Measurements from ENCODE around the gene LAMA5. TPM values are rescaled to one million over a fixed set of nuclear protein-coding genes. Genes with fewer than 3 reads are reported as not detected.

The LAMA5 gene
- total RNA-seq, 2 experiments from 2014 or later = 0.16 to 0.78 TPM

- no peaks in the 10 kb centered on the region for H3K4me1 ChIP-seq (ENCODE audit: insufficient read depth, low read length)
- peaks cover 0 to 15% of the 10 kb centered on the region in 2 experiments for H3K9me3 ChIP-seq (ENCODE audit: control insufficient read depth in 1 of 2, insufficient read depth in 1 of 2, low read length in 2 of 2)
- H3K9me3 Mint-ChIP-seq = no peaks in the 10 kb centered on the region
- ChIA-PET CTCF (no interaction called here), POLR2A (no interaction called here)
- no peaks in the 10 kb centered on the region for H3K36me3 Mint-ChIP-seq (ENCODE audit: low read depth)
- no peaks in the 10 kb centered on the region for H3K36me3 ChIP-seq (ENCODE audit: insufficient read depth, low read length)
- no peaks in the 10 kb centered on the region for H3K4me1 Mint-ChIP-seq (ENCODE audit: low read depth)
- H3K27me3 Mint-ChIP-seq = no peaks in the 10 kb centered on the region
- H3K27ac Mint-ChIP-seq = no peak overlapping the region
- H3K27me3 ChIP-seq (ENCODE audit: control insufficient read depth in 1 of 2, insufficient read depth in 2 of 2, low read length in 2 of 2) = no peaks in the 10 kb centered on the region
- DNase-seq (no peak), ATAC-seq (ENCODE audit: poor library complexity) (no peak)
- TF ChIP-seq CTCF (IDR thresholded peaks at IDR 0.05) = no peak
- no peak overlapping the region for H3K27ac ChIP-seq (ENCODE audit: low read depth in 1 of 2, low read length in 2 of 2)
- intact Hi-C loops (cut with DNase I, micrococcal nuclease) = no loop called here
- no peak overlapping the region for H3K4me3 ChIP-seq (ENCODE audit: low read length)
- H3K4me3 Mint-ChIP-seq = no peak overlapping the region
Measured at GRCh38 chr20:62317167-62317655, 49.9 kb downstream of the LAMA5 start.

- intact Hi-C loops (cut with DNase I, micrococcal nuclease) = no loop called here
- ChIA-PET CTCF (no interaction called here), POLR2A (no interaction called here)
- Histone ChIP-seq H3K27ac (ENCODE audit: low read depth in 1 of 2, low read length in 2 of 2) (no peak overlapping the region), H3K4me1 (ENCODE audit: insufficient read depth, low read length) (no peaks in the 10 kb centered on the region), H3K4me3 (ENCODE audit: low read length) (no peak overlapping the region), H3K27me3 (ENCODE audit: control insufficient read depth in 1 of 2, insufficient read depth in 2 of 2, low read length in 2 of 2) (no peaks in the 10 kb centered on the region), H3K9me3 (ENCODE audit: control insufficient read depth in 1 of 2, insufficient read depth in 1 of 2, low read length in 2 of 2) (peaks cover 0 to 15% of the 10 kb centered on the region in 2 experiments), H3K36me3 (ENCODE audit: insufficient read depth, low read length) (no peaks in the 10 kb centered on the region)
- no peak overlapping the region for H3K4me3 Mint-ChIP-seq
- H3K9me3 Mint-ChIP-seq = no peaks in the 10 kb centered on the region
- no peak for TF ChIP-seq CTCF (IDR thresholded peaks at IDR 0.05)
- H3K36me3 Mint-ChIP-seq (ENCODE audit: low read depth) = no peaks in the 10 kb centered on the region
- no peak overlapping the region for H3K27ac Mint-ChIP-seq
- DNase-seq = no peak
- ATAC-seq (ENCODE audit: poor library complexity) = no peak
- H3K4me1 Mint-ChIP-seq (ENCODE audit: low read depth) = no peaks in the 10 kb centered on the region
- no peaks in the 10 kb centered on the region for H3K27me3 Mint-ChIP-seq
Measured at GRCh38 chr20:62316331-62317166, 50.6 kb downstream of the LAMA5 start.

DNA sequence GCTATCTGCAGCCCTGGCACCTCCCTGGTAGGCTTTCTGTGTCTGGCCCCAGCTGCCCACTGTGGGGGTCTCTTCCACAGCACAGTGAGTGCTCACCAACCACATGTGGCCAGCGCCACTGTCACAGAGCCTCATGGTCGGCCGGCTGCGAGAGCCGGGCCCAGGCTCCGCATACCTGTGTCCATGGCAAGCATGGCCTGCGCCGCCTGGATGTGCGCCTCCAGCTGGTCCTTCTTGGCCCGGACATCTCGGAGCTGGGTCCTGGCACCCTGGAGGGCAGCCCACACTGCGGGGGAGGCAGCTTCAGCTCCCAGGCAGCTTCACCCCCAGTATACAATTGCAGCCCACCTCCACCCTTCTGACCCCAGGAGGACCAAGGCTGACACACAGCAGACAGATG lies 51.3 kb downstream of the LAMA5 start:
- Histone ChIP-seq H3K36me3 (ENCODE audit: insufficient read depth, low read length) (no peaks in the 10 kb centered on the region), H3K4me1 (ENCODE audit: insufficient read depth, low read length) (no peaks in the 10 kb centered on the region), H3K27me3 (ENCODE audit: control insufficient read depth in 1 of 2, insufficient read depth in 2 of 2, low read length in 2 of 2) (no peaks in the 10 kb centered on the region), H3K9me3 (ENCODE audit: control insufficient read depth in 1 of 2, insufficient read depth in 1 of 2, low read length in 2 of 2) (peaks cover 0 to 15% of the 10 kb centered on the region in 2 experiments), H3K27ac (ENCODE audit: low read depth in 1 of 2, low read length in 2 of 2) (no peak overlapping the region), H3K4me3 (ENCODE audit: low read length) (no peak overlapping the region)
- ChIA-PET POLR2A (no interaction called here), CTCF (no interaction called here)
- intact Hi-C loops (cut with DNase I, micrococcal nuclease) = no loop called here
- H3K27ac Mint-ChIP-seq = no peak overlapping the region
- H3K27me3 Mint-ChIP-seq = no peaks in the 10 kb centered on the region
- H3K4me3 Mint-ChIP-seq = no peak overlapping the region
- H3K36me3 Mint-ChIP-seq (ENCODE audit: low read depth) = no peaks in the 10 kb centered on the region
- no peaks in the 10 kb centered on the region for H3K9me3 Mint-ChIP-seq
- no peaks in the 10 kb centered on the region for H3K4me1 Mint-ChIP-seq (ENCODE audit: low read depth)
- ATAC-seq (ENCODE audit: poor library complexity) (no peak), DNase-seq (no peak)
- no peak for TF ChIP-seq CTCF (IDR thresholded peaks at IDR 0.05)
